ENCODE results near the gene CSNK1A1.

The CSNK1A1 gene

DNA sequence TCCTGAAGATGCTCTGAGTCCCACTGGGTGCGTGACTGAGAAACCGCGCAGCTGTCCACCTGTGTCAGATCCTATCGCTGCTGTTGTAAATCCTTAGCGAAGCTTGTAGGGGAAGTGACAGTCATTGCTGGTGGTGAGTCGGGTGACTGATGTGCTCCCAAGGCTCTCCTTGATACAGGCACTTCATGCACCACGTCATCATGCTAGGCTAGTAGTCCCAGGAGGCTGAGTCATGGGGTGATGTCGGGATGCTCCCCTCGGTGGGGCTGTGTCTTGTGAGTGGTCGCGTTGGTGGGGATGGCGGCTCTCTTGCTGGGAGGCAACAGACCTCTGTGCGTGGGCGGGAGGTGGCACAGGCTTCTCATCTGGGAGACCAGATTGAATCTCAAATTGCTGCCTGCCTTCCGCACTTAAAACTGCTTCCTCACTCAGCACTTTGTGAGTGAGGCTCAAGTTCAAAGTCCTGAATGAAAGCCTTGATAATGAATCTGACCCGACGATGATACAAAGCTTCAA lies 84.7 kb downstream of the CSNK1A1 start:
- TF ChIP-seq FOXM1 (IDR thresholded peaks at IDR 0.05; ENCODE audit: borderline replicate concordance, low read depth) = no peak
- TF ChIP-seq EGR1 (IDR thresholded peaks at IDR 0.05) = 0 out of 2 replicates have a peak, but pooled peaks have one; percentile 26

DNA sequence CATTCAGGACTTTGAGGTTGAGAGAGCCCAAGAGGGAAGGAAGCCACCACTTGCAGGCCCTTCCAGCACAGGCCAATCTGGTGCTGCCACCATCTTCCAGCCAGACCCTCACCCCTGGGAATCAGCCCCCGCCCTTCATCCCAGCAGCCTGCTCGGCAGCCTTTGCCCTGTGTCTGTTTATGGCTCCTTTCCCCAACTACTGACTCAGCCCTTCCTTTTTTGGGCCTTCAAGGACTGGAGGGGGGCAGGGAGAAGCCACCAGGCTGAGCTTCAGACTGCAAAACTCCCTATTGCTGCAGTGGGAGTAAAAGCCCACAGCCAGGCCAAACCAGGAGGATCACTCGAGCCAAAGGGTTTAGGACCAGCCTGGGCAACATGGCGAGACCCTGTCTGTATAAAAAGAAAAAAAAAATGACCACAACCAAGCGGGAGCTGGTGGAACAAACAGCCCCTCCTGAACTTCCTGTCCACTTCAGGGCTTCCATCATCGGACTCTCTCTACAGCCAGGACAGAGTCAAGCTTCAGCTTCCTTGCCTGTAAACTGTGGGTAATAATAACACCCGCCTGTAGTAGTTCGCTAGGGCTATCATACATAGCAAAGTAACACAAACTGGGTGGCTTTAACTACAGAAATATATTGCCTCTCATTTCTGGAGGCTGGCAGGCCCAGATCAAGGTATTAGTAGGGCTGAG lies 86.3 kb downstream of the CSNK1A1 start:
- TF ChIP-seq EGR1 (IDR thresholded peaks at IDR 0.05) (no peak), TEAD4 (IDR thresholded peaks at IDR 0.05) (no peak), RAD21 (IDR thresholded peaks at IDR 0.05; ENCODE audit: low read depth) (no peak), EP300 (IDR thresholded peaks at IDR 0.05; ENCODE audit: borderline replicate concordance) (no peak), YY1 (IDR thresholded peaks at IDR 0.05; ENCODE audit: low read depth) (no peak), ZBTB7A (IDR thresholded peaks at IDR 0.05; ENCODE audit: low read depth) (no peak), FOXM1 (IDR thresholded peaks at IDR 0.05; ENCODE audit: borderline replicate concordance, low read depth) (no peak), TAF1 (IDR thresholded peaks at IDR 0.05; ENCODE audit: low read depth) (no peak), CEBPB (IDR thresholded peaks at IDR 0.05) (no peak), TCF12 (IDR thresholded peaks at IDR 0.05; ENCODE audit: low read depth) (no peak), CREB1 (IDR thresholded peaks at IDR 0.05; ENCODE audit: low read depth) (no peak), NFIC (IDR thresholded peaks at IDR 0.05) (no peak)
- TF ChIP-seq, protein P1, sequence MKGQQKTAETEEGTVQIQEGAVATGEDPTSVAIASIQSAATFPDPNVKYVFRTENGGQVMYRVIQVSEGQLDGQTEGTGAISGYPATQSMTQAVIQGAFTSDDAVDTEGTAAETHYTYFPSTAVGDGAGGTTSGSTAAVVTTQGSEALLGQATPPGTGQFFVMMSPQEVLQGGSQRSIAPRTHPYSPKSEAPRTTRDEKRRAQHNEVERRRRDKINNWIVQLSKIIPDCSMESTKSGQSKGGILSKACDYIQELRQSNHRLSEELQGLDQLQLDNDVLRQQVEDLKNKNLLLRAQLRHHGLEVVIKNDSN (IDR thresholded peaks at IDR 0.05) = no peak
- TF ChIP-seq, protein P2, sequence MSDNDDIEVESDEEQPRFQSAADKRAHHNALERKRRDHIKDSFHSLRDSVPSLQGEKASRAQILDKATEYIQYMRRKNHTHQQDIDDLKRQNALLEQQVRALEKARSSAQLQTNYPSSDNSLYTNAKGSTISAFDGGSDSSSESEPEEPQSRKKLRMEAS (IDR thresholded peaks at IDR 0.05) = no peak
- TF ChIP-seq, protein P3, sequence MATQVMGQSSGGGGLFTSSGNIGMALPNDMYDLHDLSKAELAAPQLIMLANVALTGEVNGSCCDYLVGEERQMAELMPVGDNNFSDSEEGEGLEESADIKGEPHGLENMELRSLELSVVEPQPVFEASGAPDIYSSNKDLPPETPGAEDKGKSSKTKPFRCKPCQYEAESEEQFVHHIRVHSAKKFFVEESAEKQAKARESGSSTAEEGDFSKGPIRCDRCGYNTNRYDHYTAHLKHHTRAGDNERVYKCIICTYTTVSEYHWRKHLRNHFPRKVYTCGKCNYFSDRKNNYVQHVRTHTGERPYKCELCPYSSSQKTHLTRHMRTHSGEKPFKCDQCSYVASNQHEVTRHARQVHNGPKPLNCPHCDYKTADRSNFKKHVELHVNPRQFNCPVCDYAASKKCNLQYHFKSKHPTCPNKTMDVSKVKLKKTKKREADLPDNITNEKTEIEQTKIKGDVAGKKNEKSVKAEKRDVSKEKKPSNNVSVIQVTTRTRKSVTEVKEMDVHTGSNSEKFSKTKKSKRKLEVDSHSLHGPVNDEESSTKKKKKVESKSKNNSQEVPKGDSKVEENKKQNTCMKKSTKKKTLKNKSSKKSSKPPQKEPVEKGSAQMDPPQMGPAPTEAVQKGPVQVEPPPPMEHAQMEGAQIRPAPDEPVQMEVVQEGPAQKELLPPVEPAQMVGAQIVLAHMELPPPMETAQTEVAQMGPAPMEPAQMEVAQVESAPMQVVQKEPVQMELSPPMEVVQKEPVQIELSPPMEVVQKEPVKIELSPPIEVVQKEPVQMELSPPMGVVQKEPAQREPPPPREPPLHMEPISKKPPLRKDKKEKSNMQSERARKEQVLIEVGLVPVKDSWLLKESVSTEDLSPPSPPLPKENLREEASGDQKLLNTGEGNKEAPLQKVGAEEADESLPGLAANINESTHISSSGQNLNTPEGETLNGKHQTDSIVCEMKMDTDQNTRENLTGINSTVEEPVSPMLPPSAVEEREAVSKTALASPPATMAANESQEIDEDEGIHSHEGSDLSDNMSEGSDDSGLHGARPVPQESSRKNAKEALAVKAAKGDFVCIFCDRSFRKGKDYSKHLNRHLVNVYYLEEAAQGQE (IDR thresholded peaks at IDR 0.05; ENCODE audit: low read depth) = no peak

- TF ChIP-seq EGR1 (IDR thresholded peaks at IDR 0.05) = no peak
- no peak for TF ChIP-seq NFIC (IDR thresholded peaks at IDR 0.05)
- TF ChIP-seq ZBTB7A (IDR thresholded peaks at IDR 0.05; ENCODE audit: low read depth) = no peak
These were observed 91.3 kb downstream of the CSNK1A1 start for GRCh38 chr5:149459891-149460290.

DNA sequence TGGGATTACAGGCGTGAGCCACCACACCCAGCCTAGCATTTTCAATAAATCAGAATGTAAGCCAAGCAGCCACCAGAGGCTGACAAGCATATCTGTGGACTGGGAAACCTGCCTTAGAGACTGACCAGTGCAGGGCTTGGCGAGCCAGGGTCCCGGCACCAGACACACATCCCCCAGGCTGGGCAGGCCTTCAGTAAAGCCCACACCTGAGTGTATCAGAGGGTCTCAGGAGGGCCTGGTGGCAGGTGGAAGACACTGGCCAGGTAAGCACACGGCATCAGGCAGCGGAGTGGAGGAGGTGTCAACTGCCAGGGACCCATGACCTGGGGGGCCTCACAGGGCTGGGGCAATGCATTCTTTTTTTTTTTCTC lies 93.9 kb downstream of the CSNK1A1 start:
- TF ChIP-seq, protein P2 (IDR thresholded peaks at IDR 0.05) = no peak
- no peak for TF ChIP-seq CREB1 (IDR thresholded peaks at IDR 0.05; ENCODE audit: low read depth)
- no peak for TF ChIP-seq TEAD4 (IDR thresholded peaks at IDR 0.05)
- TF ChIP-seq TCF12 (IDR thresholded peaks at IDR 0.05; ENCODE audit: low read depth) = no peak
- no peak for TF ChIP-seq EGR1 (IDR thresholded peaks at IDR 0.05)
- TF ChIP-seq TAF1 (IDR thresholded peaks at IDR 0.05; ENCODE audit: low read depth) = no peak
- no peak for TF ChIP-seq FOXM1 (IDR thresholded peaks at IDR 0.05; ENCODE audit: borderline replicate concordance, low read depth)
- TF ChIP-seq, protein P3 (IDR thresholded peaks at IDR 0.05; ENCODE audit: low read depth) = no peak
- TF ChIP-seq, protein P1 (IDR thresholded peaks at IDR 0.05) = no peak
- no peak for TF ChIP-seq NFIC (IDR thresholded peaks at IDR 0.05)

- TF ChIP-seq TEAD4 (IDR thresholded peaks at IDR 0.05) = peak; percentile 10; the same call in 1 of the 2 replicates
- peak; percentile 26; the same call in 1 of the 2 replicates for TF ChIP-seq EP300 (IDR thresholded peaks at IDR 0.05; ENCODE audit: borderline replicate concordance)
- peak; percentile 33; the same call in 1 of the 2 replicates for TF ChIP-seq TCF12 (IDR thresholded peaks at IDR 0.05; ENCODE audit: low read depth)
- TF ChIP-seq, protein P2 (IDR thresholded peaks at IDR 0.05) = no peak
- TF ChIP-seq, protein P3 (IDR thresholded peaks at IDR 0.05; ENCODE audit: low read depth) = no peak
- TF ChIP-seq YY1 (IDR thresholded peaks at IDR 0.05; ENCODE audit: low read depth) = no peak
- no peak for TF ChIP-seq CREB1 (IDR thresholded peaks at IDR 0.05; ENCODE audit: low read depth)
These were observed 94.4 kb downstream of the CSNK1A1 start for GRCh38 chr5:149456597-149457392.

Data from Ishikawa (cell line).